Neural progenitor cell (in vitro differentiated cells): Measurements from ENCODE around the gene EIF5AL1.

ENCODE experiments used
- EZH2 ChIP-seq: fragments of 200-600 bp; sonication (generic); IDR thresholded peaks from 2 replicates; pipeline ENCODE4 v1.6.1; 2017; ENCODE audit warnings: antibody characterized with exemption, mild to moderate bottlenecking, moderate library complexity
- TF ChIP-seq, protein P1 (sequence below): fragments of 200-600 bp; sonication (generic); IDR thresholded peaks from 2 replicates; pipeline ENCODE4 v1.5.1; 2017; ENCODE audit warnings: antibody characterized with exemption, mild to moderate bottlenecking

DNA sequence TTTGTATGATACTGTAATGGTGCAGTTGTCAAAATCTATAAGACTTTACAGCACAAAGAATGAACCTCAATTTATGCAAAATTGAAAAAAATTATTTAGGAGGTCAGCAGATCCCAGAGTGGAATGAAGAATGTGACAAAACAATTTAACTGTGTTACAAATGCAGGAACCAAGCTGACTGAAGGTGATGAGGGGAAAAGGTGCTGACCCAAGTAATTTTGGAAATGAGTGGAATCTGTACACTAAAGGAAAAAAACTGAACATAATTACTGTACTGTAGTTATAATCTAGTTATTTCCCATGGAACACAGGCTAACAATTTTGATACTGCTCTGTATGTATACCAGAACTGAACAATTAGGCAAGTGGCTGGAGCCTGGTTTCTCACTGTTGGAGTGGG lies 35.7 kb upstream of the EIF5AL1 start:
- TF ChIP-seq EZH2, result no peak
- TF ChIP-seq, protein P1, sequence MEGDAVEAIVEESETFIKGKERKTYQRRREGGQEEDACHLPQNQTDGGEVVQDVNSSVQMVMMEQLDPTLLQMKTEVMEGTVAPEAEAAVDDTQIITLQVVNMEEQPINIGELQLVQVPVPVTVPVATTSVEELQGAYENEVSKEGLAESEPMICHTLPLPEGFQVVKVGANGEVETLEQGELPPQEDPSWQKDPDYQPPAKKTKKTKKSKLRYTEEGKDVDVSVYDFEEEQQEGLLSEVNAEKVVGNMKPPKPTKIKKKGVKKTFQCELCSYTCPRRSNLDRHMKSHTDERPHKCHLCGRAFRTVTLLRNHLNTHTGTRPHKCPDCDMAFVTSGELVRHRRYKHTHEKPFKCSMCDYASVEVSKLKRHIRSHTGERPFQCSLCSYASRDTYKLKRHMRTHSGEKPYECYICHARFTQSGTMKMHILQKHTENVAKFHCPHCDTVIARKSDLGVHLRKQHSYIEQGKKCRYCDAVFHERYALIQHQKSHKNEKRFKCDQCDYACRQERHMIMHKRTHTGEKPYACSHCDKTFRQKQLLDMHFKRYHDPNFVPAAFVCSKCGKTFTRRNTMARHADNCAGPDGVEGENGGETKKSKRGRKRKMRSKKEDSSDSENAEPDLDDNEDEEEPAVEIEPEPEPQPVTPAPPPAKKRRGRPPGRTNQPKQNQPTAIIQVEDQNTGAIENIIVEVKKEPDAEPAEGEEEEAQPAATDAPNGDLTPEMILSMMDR, result no peak
